Right ventricle myocardium superior (tissue), 1 donor: Measurements from ENCODE around the gene CACUL1. TPM values are rescaled to one million over a fixed set of nuclear protein-coding genes. Genes with fewer than 3 reads are reported as not detected.
"Not testable (repeated sequence)": the region's sequence is repeated elsewhere in the genome, so short reads cannot be mapped to it uniquely, and the experiment has no call there.

Source experiments
- ATAC-seq: fragments of 200-7000 bp; cut with Tn5 transposase; one replicate; pipeline ENCODE4 v1.9.1; 2020; ENCODE audit warnings: mild to moderate bottlenecking; ENCODE audit not compliant: poor library complexity
- DNase-seq: peaks from one replicate; pipeline ENCODE4 v3.0.0-alpha.2; 2020
- intact Hi-C: fragments of 100-400 bp; cut with DNase I; formaldehyde crosslinking; loops from one replicate; pipeline ENCODE4 v1.11.2; 2022
- total RNA-seq: library from RNA; stranded (reverse); fragmentation: NEBNext Ultra II Directional; extraction: Animal tissue kit (Norgen Biotek cat#: 25700); gene quantifications from one replicate; pipeline ENCODE4 v1.2.1, GENCODE V29; 2021
- donor health status: DM: no; HTN: yes; CAD: no; lungs with severe emphysema.

The CACUL1 gene
- total RNA-seq, 1 donor from 2014 or later = 21.4 TPM

GRCh38 chr10:118708571-118708970 lies 46.2 kb downstream of the CACUL1 start:
- no peak for DNase-seq
- ATAC-seq = no peak
- intact Hi-C loops = no loop called here

- DNase-seq = no peak
- intact Hi-C loops = no loop called here
- no peak for ATAC-seq
Observed at GRCh38 chr10:118704711-118705110, 50.1 kb downstream of the CACUL1 start.

- ATAC-seq (no peak), DNase-seq (no peak)
- intact Hi-C loops = no loop called here
Observed at GRCh38 chr10:118701529-118702323, 53.0 kb downstream of the CACUL1 start.

DNA sequence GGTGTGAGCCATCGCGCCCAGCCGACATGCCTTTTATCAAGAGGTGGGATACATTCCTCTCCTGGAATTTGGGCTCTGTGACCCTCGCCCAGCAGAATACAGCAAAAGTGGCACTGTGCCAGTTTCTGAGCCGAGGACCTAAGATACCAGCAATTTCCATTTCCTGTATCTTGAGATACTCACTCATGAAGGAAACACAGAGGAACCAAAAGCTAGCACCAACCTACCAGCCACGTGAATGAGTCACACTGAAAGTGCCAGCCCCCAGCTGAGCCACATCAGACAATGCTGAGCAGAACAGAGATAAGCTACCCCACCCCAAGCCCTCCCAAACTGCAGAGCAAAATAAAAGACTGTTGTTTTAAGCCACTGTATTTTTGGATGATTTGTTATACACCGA lies 56.3 kb downstream of the CACUL1 start:
- DNase-seq (no peak), ATAC-seq (no peak)
- intact Hi-C loops = no loop called here

DNA sequence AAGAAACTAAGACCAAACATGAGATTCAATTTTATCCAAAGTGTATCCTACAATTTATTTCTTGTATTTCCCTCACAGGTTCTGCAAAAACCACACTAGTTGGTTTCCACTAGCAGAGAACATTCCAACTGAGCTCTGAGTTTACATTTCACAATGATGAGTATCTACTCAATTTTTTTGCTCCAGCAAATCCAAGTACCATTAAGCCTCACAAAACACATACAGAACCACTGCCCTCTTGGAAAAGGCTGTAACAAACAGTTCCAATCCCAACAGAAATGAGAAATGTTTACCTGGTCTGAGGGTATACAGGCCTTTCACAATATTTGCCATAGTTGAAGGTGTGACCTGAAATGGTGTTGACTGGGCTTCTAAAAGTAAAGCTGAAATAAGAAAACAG lies 59.9 kb downstream of the CACUL1 start:
- intact Hi-C loops = no loop called here
- ATAC-seq (no peak), DNase-seq (no peak)

GRCh38 chr10:118692872-118693271 lies 61.9 kb downstream of the CACUL1 start:
- intact Hi-C loops = no loop called here
- no peak for DNase-seq
- ATAC-seq = no peak

DNA sequence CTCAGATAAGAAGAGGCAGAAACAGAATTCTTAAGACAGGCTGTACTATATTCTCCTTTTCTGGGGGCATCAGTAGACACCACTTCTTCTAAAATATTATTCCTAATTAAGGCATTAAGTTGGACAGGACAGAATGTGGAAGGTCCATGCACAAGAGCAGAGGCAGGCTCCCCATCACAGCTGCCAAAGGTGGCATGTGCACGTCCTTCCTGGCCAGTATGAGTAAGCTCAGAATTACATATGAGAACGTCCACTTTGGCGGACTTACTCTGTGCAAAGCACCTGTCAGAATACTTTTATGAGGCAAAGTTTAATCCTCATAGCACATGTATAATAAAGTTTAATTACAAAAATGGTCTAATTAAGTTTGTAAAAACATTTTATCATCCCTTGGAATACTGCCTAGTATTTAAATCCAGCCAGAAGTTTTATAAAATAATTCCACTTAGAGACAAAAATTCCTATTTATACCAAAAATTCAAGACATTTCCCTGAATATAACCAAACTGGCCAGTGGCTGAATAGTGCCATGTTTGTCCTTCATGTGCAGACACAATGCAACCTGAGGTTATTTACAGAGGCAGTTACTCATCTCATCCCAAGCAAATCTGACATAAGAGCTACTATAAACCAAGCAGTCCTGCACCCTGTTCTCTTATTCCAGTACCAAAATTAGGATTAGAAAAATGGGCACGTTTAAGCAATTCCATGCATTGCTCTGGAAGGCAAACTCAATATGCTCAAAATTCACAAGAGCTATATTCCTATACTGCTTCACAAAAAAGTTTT lies 65.5 kb downstream of the CACUL1 start:
- no peak for ATAC-seq
- no peak for DNase-seq
- intact Hi-C loops = no loop called here

- ATAC-seq = no peak
- intact Hi-C loops = no loop called here
- no peak for DNase-seq
Observed at GRCh38 chr10:118687472-118687871, 67.3 kb downstream of the CACUL1 start.

DNA sequence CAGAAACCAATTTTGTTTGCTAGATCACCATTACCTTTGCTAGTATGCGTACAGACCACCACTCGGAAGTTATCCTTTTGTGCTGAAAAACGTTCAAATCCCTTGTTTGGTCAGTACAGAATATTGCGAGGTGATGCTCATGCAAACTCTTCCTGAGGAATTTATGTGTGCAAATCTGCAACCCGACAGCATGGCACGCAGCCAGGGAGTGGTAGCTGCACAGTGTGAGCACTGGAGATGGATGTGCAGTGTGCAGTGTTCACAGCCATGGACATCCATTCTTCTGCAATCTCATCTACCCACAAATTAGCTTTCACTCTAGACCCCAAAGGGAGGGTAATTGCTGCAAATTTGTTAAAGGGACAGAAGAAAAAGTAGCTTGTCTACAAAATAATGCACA lies 72.2 kb downstream of the CACUL1 start:
- DNase-seq (no peak), ATAC-seq (no peak)
- intact Hi-C loops = no loop called here

GRCh38 chr10:118680197-118680596 lies 74.6 kb downstream of the CACUL1 start:
- no peak for ATAC-seq
- DNase-seq = no peak
- intact Hi-C loops = no loop called here

DNA sequence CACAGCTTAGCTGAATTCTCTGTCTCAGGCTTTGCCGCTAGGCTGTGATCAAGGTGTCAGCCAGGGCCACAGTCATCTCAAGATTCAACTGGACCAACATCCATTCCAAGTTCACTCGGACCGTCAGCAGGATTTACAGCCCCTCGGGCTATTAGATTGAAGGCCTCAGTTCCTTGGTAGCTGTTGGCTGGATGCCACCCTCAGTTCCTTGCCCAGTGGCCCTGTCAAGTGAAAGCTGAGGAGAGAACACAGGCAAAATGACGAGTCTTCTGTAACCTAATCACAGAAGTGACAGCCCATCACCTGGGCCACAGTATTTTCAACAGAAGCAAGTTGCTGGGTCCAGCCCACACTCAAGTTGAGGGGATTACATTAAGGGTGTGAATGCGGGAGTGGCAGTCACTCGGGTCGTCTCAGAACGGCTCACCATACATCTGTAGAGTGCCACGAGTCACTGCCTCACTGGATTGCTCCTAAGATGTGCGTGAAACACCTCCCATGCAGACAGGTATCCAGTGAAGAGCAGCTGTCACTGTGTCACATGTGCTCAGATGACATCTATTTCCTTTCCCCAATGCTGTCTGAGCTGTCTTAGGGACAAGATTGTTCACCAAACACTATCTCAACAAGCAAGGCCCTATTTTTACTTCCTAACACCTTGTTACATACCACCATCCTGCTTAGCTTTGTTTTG lies 80.4 kb downstream of the CACUL1 start:
- DNase-seq (no peak), ATAC-seq (no peak)
- intact Hi-C loops = no loop called here

GRCh38 chr10:118672766-118673715 lies 81.7 kb downstream of the CACUL1 start:
- ATAC-seq (peak; percentile 40), DNase-seq (no peak)
- intact Hi-C loops = no loop called here

DNA sequence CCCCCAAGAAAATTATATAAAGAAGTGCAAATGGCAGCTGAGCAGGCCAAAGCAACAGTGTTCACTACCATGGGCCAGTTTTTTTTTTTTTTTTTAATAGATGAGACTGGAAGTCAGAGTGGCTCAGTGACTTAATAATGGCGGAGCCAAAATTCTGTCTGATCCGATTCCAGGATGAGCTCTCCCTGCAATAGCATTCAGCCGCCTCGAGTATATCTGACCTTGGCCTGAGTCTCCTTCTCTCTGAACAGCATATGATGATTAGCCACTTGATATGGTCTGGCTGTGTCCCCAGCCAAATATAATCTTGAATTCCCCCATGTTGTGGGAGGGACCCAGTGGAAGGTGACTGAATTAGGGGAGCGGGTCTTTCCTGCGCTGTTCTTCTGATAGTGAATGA lies 82.6 kb downstream of the CACUL1 start:
- intact Hi-C loops = no loop called here
- ATAC-seq (peak; percentile 67), DNase-seq (no peak)

DNA sequence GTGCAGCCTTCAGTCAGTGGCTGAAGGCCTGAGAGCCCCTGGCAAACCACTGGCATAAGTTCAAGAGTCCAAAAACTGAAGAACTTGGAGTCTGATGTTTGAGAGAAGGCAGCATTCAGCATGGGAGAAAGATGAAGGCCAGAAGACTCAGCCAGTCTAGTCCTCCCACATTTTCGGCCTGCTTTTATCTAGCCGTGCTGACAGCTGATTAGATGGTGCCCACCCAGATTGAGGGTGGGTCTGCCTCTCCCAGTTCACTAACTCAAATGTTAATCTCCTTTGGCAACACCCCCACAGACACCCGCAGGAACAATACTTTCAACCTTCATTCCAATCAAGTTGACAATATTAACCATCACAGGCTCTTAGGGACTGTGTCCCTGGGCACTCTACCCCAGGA lies 83.5 kb downstream of the CACUL1 start:
- DNase-seq, intact Hi-C loops, ATAC-seq: not testable (repeated sequence)

DNA sequence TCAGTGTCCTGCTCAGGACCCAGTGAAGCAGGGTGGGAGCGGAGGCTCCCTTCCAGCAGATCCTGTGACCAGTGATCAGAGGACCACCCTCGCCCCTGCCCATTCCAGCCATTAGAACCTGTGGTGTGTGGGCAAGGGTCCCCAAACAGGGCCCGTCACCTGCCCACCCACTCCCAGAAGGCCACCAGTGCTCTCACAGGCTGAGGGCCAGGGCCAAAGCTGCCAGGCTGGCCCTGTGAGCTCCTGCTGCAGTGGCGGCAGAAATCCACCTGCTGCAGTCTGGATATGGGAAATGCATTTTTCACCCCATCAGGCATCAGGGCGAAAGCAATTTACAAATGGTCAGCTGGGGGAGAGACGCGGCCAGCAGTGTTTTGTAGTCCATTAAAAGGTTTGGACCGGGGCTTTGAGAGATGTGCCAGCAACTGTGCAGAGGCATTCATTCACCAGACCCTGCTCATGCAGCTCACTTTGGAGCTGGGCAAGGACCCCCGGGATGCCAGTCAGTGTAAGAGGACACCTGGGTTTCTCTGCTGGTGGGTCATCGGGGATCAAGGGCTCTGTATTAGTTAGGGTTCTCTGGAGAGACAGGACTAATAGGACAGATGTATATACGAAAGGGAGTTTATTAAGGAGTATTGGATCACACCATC lies 84.2 kb downstream of the CACUL1 start:
- intact Hi-C loops = no loop called here
- ATAC-seq (no peak), DNase-seq (no peak)

DNA sequence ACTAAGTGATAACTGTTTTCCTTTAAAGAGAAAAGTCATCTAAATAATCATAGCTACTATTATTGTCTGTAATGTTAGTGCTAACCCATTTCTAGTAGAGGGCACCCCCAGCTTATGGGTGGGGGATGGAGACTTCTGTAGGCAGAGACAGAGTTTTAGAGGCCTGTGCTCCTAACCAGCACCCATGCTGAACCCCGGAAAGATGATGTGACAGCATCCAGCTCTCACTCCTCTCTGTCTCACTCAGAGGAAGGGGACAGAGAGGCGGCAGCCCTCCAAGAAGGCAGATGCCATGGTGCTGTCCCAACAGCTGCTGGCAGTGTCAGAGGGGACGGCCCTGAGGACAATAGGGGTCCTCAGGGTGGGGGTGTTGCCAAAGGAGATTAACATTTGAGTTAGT lies 84.9 kb downstream of the CACUL1 start:
- ATAC-seq = no peak
- no peak for DNase-seq
- intact Hi-C loops = no loop called here

DNA sequence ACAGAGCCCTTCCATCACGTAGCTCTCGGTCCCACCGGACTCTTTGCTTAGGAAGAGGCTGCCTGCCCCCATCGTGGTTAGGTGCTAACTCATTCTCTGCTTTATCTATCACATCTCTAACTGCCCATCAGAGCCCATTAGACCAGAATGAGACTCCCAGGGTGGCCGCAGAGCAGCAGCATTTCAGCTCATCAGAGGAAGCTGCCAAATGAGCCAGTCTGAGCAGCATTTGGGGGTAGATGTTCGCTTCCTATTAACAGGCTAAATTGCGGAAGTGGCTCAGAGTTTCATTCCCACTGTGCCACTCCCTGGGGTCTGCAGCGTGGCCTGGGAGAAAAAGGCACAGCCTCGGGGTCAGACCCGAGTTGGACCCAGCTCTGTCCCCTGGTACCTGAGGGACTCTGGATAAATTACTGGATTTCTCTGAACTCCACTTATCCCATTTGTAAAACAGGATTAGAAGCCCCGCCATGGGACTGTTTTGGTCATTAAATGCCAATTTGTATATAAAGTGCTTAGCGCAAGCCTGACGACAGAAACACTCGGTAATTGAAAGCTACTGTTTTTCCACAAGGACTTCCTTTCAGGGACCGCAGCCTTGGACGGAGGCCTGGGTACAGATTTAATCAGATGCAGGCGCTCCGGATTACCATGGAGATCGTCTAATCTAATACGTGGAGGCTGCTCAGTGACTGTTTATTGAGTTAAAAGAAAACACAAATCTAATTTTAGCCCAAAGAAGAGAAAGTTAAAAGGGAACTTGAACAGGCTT lies 85.6 kb downstream of the CACUL1 start:
- ATAC-seq (no peak), DNase-seq (no peak)
- intact Hi-C loops = no loop called here
